ENCODE data around the gene SELPLG. TPM values are rescaled to one million over a fixed set of nuclear protein-coding genes. Genes with fewer than 3 reads are reported as not detected.

SELPLG gene
- total RNA-seq, 1 donor from 2014 or later = 0.34 TPM

DNA sequence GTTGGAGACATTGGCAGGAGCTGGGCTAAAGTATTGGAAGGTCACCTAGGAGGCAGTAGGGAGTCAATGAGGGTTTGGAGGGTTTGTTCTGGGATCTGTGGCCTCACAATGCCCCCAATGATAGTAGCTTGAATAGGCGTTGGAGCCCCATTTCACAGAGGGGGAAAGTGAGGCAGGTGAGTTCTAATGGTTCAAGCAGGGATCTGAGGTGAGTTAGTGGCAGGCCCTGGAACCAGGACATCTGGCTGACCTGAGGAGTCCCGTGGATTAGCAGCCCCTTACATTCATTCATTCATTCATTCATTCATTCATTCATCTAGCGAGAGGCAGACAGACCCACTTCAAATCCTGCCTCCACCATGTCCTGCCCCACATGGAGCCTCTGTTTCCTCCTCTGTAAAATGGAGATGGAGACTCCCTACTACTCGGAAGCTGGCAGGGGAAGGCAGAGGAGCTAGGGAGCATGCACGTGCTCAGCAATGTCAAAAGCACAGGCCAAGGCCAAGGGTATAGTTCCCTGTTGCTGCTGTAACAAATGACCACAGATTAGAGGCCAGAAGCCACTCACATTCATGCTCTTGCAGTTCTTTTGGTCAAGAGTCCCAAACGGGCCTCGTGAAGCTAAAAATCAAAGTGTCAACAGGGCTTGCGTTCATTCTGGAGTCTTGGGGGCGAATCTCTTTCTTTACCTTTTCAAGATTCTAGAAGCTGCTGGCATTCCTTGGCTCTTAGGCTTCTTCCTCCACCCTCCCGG, 33.6 kb downstream of the SELPLG start:
- Mint-ChIP-seq H3K4me3 (ENCODE audit: unreplicated experiment) (no peak overlapping the region), H3K9me3 (ENCODE audit: unreplicated experiment) (peaks cover 4% of the 10 kb centered on the region), H3K27ac (ENCODE audit: unreplicated experiment) (no peak overlapping the region), H3K27me3 (ENCODE audit: unreplicated experiment) (peaks cover 4% of the 10 kb centered on the region), H3K36me3 (ENCODE audit: unreplicated experiment) (no peaks in the 10 kb centered on the region), H3K4me1 (ENCODE audit: low read depth, unreplicated experiment) (peaks cover 4% of the 10 kb centered on the region)
- TF ChIP-seq CTCF (IDR thresholded peaks at IDR 0.05; ENCODE audit: partially characterized antibody, unreplicated experiment) = no peak
- DNase-seq = no peak

DNA sequence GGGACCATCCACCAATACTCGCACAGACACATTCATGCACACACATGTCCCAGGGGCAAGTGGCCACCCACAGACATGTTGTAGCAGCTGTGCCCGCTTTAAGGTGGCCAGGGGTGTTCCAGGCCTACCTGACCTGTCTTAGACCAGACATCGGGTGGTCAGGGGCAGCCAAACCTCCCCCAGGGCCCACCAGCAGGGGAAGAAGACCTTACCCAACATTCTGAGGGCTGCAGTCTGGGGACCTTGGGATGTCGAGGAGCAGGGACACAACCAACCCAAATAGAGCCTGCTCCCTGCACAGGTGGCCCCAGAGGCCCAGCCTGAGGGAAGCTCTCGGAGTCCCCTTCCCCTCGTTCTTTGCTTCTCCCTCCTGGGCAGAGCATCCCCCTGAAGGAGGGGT, 34.2 kb downstream of the SELPLG start:
- Mint-ChIP-seq H3K4me1 (ENCODE audit: low read depth, unreplicated experiment) (peaks cover 4% of the 10 kb centered on the region), H3K27ac (ENCODE audit: unreplicated experiment) (no peak overlapping the region), H3K9me3 (ENCODE audit: unreplicated experiment) (peaks cover 2% of the 10 kb centered on the region), H3K36me3 (ENCODE audit: unreplicated experiment) (no peaks in the 10 kb centered on the region), H3K4me3 (ENCODE audit: unreplicated experiment) (no peak overlapping the region), H3K27me3 (ENCODE audit: unreplicated experiment) (peaks cover 4% of the 10 kb centered on the region)
- TF ChIP-seq CTCF (IDR thresholded peaks at IDR 0.05; ENCODE audit: partially characterized antibody, unreplicated experiment) = no peak
- no peak for DNase-seq

- H3K4me3 Mint-ChIP-seq (ENCODE audit: unreplicated experiment) = no peak overlapping the region
- peaks cover 4% of the 10 kb centered on the region for H3K27me3 Mint-ChIP-seq (ENCODE audit: unreplicated experiment)
- peak overlapping the region; percentile 18 for H3K27ac Mint-ChIP-seq (ENCODE audit: unreplicated experiment)
- no peak for TF ChIP-seq CTCF (IDR thresholded peaks at IDR 0.05; ENCODE audit: partially characterized antibody, unreplicated experiment)
- no peak for DNase-seq
- H3K36me3 Mint-ChIP-seq (ENCODE audit: unreplicated experiment) = no peaks in the 10 kb centered on the region
- peaks cover 2% of the 10 kb centered on the region for H3K9me3 Mint-ChIP-seq (ENCODE audit: unreplicated experiment)
- H3K4me1 Mint-ChIP-seq (ENCODE audit: low read depth, unreplicated experiment) = peaks cover 4% of the 10 kb centered on the region
These were observed 35.0 kb downstream of the SELPLG start for GRCh38 chr12:108598553-108599250.

- Mint-ChIP-seq H3K4me3 (ENCODE audit: unreplicated experiment) (no peak within 1 kb of the TSS), H3K36me3 (ENCODE audit: unreplicated experiment) (no peaks in the 10 kb centered on the region), H3K27ac (ENCODE audit: unreplicated experiment) (no peak within 1 kb of the TSS), H3K4me1 (ENCODE audit: low read depth, unreplicated experiment) (peaks cover 4% of the 10 kb centered on the region), H3K27me3 (ENCODE audit: unreplicated experiment) (peaks cover 4% of the 10 kb centered on the region), H3K9me3 (ENCODE audit: unreplicated experiment) (peaks cover 2% of the 10 kb centered on the region)
- TF ChIP-seq CTCF (IDR thresholded peaks at IDR 0.05; ENCODE audit: partially characterized antibody, unreplicated experiment) = no peak
- DNase-seq = peak; percentile 38
These were observed 35.9 kb downstream of the SELPLG start, which contains the start of gene TMEM119 for GRCh38 chr12:108597559-108598471. Gene TMEM119, minus strand, starts transcription at chr12:108598084. Its CDS starts 5,701 bp downstream, at chr12:108592383.
